B cell (primary cell): Measurements from ENCODE around the gene FRMD4A. TPM values are rescaled to one million over a fixed set of nuclear protein-coding genes. Genes with fewer than 3 reads are reported as not detected.

ENCODE experiments used
- ATAC-seq: fragments of 200-7000 bp; cut with Tn5 transposase; one replicate; pipeline ENCODE4 v1.10.0; 2021; ENCODE audit warnings: low read depth, mild to moderate bottlenecking, moderate number of reproducible peaks, moderate library complexity
- CTCF ChIA-PET: fragments of 350-600 bp; sonication (Branson Sonifier 250); formaldehyde crosslinking; loops from one replicate; lab custom pipeline; 2021; ENCODE audit warnings: antibody characterized with exemption, inconsistent platforms; lab: Charles Lee
- POLR2A ChIA-PET: fragments of 350-600 bp; sonication (Branson Sonifier 250); formaldehyde crosslinking; loops from one replicate; lab custom pipeline; 2021; ENCODE audit warnings: antibody characterized with exemption; lab: Charles Lee
- DNase-seq: peaks from one replicate; pipeline ENCODE4 v3.0.0; 2013
- H2AFZ ChIP-seq: 2 replicates; pipeline ENCODE4 v1.6.1; 2012; ENCODE audit warnings: mild to moderate bottlenecking, low read depth, low read length; ENCODE audit not compliant: insufficient read depth, poor library complexity, severe bottlenecking
- H3K27ac ChIP-seq, 2 donors: 1 replicate in 1 of 2; 2 replicates in 1 of 2; pipeline ENCODE4 v1.5.1; 2012 to 2013; ENCODE audit warnings: low read length in 2 of 2, mild to moderate bottlenecking in 2 of 2, moderate library complexity in 1 of 2
- H3K27me3 ChIP-seq, 4 experiments: fragments of 200-600 bp in 1 of 4; sonication (generic) in 1 of 4; replicated peaks in 1 of 4; 1 replicate in 2 of 4; 2 replicates in 2 of 4; pipeline versions ENCODE4 v1.6.1 to v1.7.0; 2013 to 2016; ENCODE audit warnings: low read length in 3 of 4, mild to moderate bottlenecking in 2 of 4, mixed read lengths in 1 of 4, moderate library complexity in 1 of 4; ENCODE audit not compliant: insufficient read depth in 4 of 4, control insufficient read depth in 3 of 4; ENCODE audit errors: control extremely low read depth in 1 of 4
- H3K36me3 ChIP-seq, 2 experiments: replicated peaks in 1 of 2; 1 replicate in 1 of 2; 2 replicates in 1 of 2; pipeline versions ENCODE4 v1.6.1 to v1.7.1; 2013; ENCODE audit warnings: low read length in 1 of 2; ENCODE audit not compliant: insufficient read depth in 2 of 2, control insufficient read depth in 1 of 2; ENCODE audit errors: control extremely low read depth in 1 of 2, extremely low read depth in 1 of 2
- H3K4me1 ChIP-seq, 2 donors: fragments of 200-600 bp in 1 of 2; sonication (generic) in 1 of 2; 1 replicate in 1 of 2; 2 replicates in 1 of 2; pipeline versions ENCODE4 v1.5.1 to v1.6.1; 2013 to 2017; ENCODE audit warnings: low read length in 2 of 2; ENCODE audit not compliant: control insufficient read depth in 2 of 2, insufficient read depth in 2 of 2
- H3K4me2 ChIP-seq: replicated peaks from 2 replicates; pipeline ENCODE3; 2012; ENCODE audit warnings: mild to moderate bottlenecking, low read depth, low read length; ENCODE audit not compliant: poor library complexity, severe bottlenecking
- H3K4me3 ChIP-seq, 5 experiments: fragments of 200-600 bp in 1 of 5; sonication (generic) in 1 of 5; 1 replicate in 3 of 5; 2 replicates in 2 of 5; pipeline versions ENCODE4 v1.5.1 to v1.7.0; 2011 to 2016; ENCODE audit warnings: low read length in 4 of 5, mild to moderate bottlenecking in 4 of 5, low read depth in 2 of 5, control low read depth in 1 of 5, moderate library complexity in 1 of 5; ENCODE audit not compliant: insufficient read depth in 1 of 5; ENCODE audit errors: control extremely low read depth in 1 of 5, extremely low read depth in 1 of 5
- H3K79me2 ChIP-seq: fragments of 200-600 bp; sonication (generic); one replicate; pipeline ENCODE4 v1.6.0; 2016; ENCODE audit warnings: low read length; ENCODE audit not compliant: control insufficient read depth, insufficient read depth
- H3K9ac ChIP-seq: fragments of 200-600 bp; sonication (generic); 2 replicates; pipeline ENCODE4 v1.6.1; 2017; ENCODE audit warnings: mild to moderate bottlenecking, low read length, moderate library complexity
- H3K9me3 ChIP-seq, 3 donors: one replicate each; pipeline versions ENCODE4 v1.6.1 to v1.7.1; 2013; ENCODE audit warnings: low read length in 2 of 3; ENCODE audit not compliant: control insufficient read depth in 2 of 3, insufficient read depth in 1 of 3; ENCODE audit errors: control extremely low read depth in 1 of 3
- H4K20me1 ChIP-seq: 2 replicates; pipeline ENCODE4 v1.6.0; 2012; ENCODE audit warnings: mild to moderate bottlenecking, low read length; ENCODE audit not compliant: insufficient read depth, control insufficient read depth, poor library complexity, severe bottlenecking
- H3K27ac Mint-ChIP-seq: one replicate; pipeline ENCODE4 v1.8.0; 2021; ENCODE audit warnings: mixed read lengths
- H3K27me3 Mint-ChIP-seq: one replicate; pipeline ENCODE4 v1.8.0; 2021; ENCODE audit warnings: mixed read lengths
- H3K4me1 Mint-ChIP-seq: one replicate; pipeline ENCODE4 v1.8.0; 2021; ENCODE audit warnings: mixed read lengths
- H3K4me3 Mint-ChIP-seq: one replicate; pipeline ENCODE4 v1.8.0; 2021; ENCODE audit warnings: mixed read lengths
- H3K9me3 Mint-ChIP-seq: one replicate; pipeline ENCODE4 v1.8.0; 2022; ENCODE audit warnings: mixed read lengths; ENCODE audit not compliant: insufficient read depth
- CTCF ChIP-seq: fragments of 200-600 bp; IDR thresholded peaks from one replicate; pipeline ENCODE4 v1.8.0; 2022; ENCODE audit warnings: antibody characterized with exemption, mild to moderate bottlenecking
- EZH2 ChIP-seq: IDR thresholded peaks from 2 replicates; pipeline ENCODE4 v1.6.1; 2012; ENCODE audit warnings: borderline replicate concordance, low read depth, mild to moderate bottlenecking, moderate library complexity, low read length; ENCODE audit not compliant: insufficient read depth, poor library complexity, severe bottlenecking
- WGBS: methylation state at CpG from one replicate; pipeline ENCODE4 v1.1.5; 2013; ENCODE audit warnings: missing lambda C conversion rate; ENCODE audit not compliant: insufficient coverage; 5-methylcytosine and 5-hydroxymethylcytosine counted together
- intact Hi-C: fragments of 100-400 bp; cut with micrococcal nuclease; formaldehyde crosslinking; loops from one replicate; pipeline ENCODE4 v1.10.0; 2022
- polyA plus RNA-seq: library from polyadenylated mRNA; depleted of rRNA; stranded (reverse); fragments of >200 nt; gene quantifications from 2 replicates; pipeline ENCODE4 v1.2.3, GENCODE V29; 2012
- total RNA-seq, 2 donors: library from RNA; stranded (reverse); fragments of 120-200 nt in 1 of 2; gene quantifications; 1 replicate in 1 of 2; 2 replicates in 1 of 2; pipeline versions ENCODE4 v1.2.3 to v1.2.4, GENCODE V29; 2013 to 2022

Gene FRMD4A
- total and polyA plus RNA-seq, 2 donors (not counting 1 experiment from before 2014, with no cell fraction given) = 0.76 to 3.4 TPM

- 97% methylated on average over 6 of the region's 6 CpGs for WGBS
- Histone ChIP-seq H3K9ac (no peak overlapping the region), H3K27me3 (no peaks in the 10 kb centered on the region), H2AFZ (no peak overlapping the region), H3K36me3 (peaks cover 0 to 4% of the 10 kb centered on the region in 2 experiments), H3K27ac (no peak overlapping the region), H3K9me3 (no peaks in the 10 kb centered on the region), H3K4me1 (no peaks in the 10 kb centered on the region), H3K4me2 (no peak overlapping the region), H4K20me1 (no peaks in the 10 kb centered on the region), H3K79me2 (no peaks in the 10 kb centered on the region), H3K4me3 (no peak overlapping the region)
- ChIA-PET CTCF (no interaction called here), POLR2A (no interaction called here)
- Mint-ChIP-seq H3K4me3 (no peak overlapping the region), H3K9me3 (no peaks in the 10 kb centered on the region), H3K27ac (no peak overlapping the region), H3K27me3 (no peaks in the 10 kb centered on the region), H3K4me1 (no peaks in the 10 kb centered on the region)
- ATAC-seq (no peak), DNase-seq (no peak)
- TF ChIP-seq EZH2 (no peak), CTCF (no peak)
- intact Hi-C loops = no loop called here
Measured at GRCh38 chr10:13652860-13653259, 677.9 kb downstream of the FRMD4A start.

DNA sequence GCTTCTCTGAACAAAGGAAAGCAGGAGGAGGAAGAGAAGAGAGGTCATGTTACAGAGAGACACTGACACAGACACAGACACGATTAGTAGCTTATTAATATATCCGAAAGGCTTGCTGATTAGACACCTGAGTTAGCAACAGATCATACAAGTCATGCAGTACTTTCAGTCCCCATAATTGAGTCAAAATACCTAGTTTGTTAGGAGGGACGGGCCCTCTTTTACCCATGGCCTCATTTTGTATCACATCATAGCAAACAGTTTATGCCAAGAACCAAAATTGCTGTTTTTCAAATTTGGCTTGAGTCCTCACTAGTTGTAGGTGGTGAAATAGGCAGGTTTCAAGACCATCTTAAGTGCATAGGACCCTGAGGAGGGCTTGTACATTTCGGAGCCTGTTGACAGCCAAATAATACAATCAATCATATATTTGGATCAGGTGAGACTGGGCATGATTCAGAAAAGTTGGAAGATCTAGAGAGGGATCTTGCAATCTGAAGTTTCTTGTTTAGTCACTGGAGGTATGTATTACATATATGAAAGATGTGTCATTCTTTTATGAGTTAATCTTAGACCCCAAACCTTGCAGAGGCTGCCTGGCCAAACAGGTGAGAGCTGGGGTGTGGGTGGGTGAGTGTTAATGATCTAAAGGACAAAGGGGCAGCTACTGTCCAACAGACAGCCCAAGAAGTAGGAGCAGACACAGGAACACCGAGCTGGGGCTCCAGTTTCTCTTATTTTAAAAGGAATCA lies 678.6 kb downstream of the FRMD4A start:
- H3K9me3 ChIP-seq = no peaks in the 10 kb centered on the region
- no peaks in the 10 kb centered on the region for H3K27me3 ChIP-seq
- WGBS = 100% methylated on average over 1 of the region's 5 CpGs
- no peak overlapping the region for H3K9ac ChIP-seq
- no peak overlapping the region for H3K4me2 ChIP-seq
- no peak overlapping the region for H3K4me3 ChIP-seq
- TF ChIP-seq CTCF (no peak), EZH2 (no peak)
- no peaks in the 10 kb centered on the region for H4K20me1 ChIP-seq
- CTCF ChIA-PET = interaction anchor here (0.8 kb wide), 1 partner anchor 8 kb away, joined by 3 read pairs; no protein-coding TSS in a partner anchor
- Mint-ChIP-seq H3K9me3 (no peaks in the 10 kb centered on the region), H3K4me1 (no peaks in the 10 kb centered on the region), H3K27ac (no peak overlapping the region), H3K4me3 (no peak overlapping the region), H3K27me3 (no peaks in the 10 kb centered on the region)
- H3K4me1 ChIP-seq = no peaks in the 10 kb centered on the region
- intact Hi-C loops = no loop called here
- no peak for ATAC-seq
- no peak overlapping the region for H2AFZ ChIP-seq
- H3K27ac ChIP-seq = no peak overlapping the region
- POLR2A ChIA-PET = no interaction called here
- peaks cover 0 to 4% of the 10 kb centered on the region in 2 experiments for H3K36me3 ChIP-seq
- DNase-seq = no peak
- H3K79me2 ChIP-seq = no peaks in the 10 kb centered on the region
